GM12891 (cell line): ENCODE results near the gene SPDYC.

Experiments used
- DNase-seq: peaks from one replicate; pipeline ENCODE4 v3.0.0; 2011; ENCODE audit warnings: low spot score; ENCODE audit not compliant: insufficient read length
- FAIRE-seq: peaks from 2 replicates; lab custom pipeline; 2011; peaks lifted over from hg19 to GRCh38; lab: Jason Lieb, UNC
- PAX5 ChIP-seq: IDR thresholded peaks from 2 replicates; pipeline ENCODE4 v1.6.1; 2011; ENCODE audit warnings: low read length, moderate library complexity, mild to moderate bottlenecking; ENCODE audit not compliant: insufficient read depth, severe bottlenecking
- POLR2A ChIP-seq: IDR thresholded peaks from 2 replicates; pipeline ENCODE4 v1.6.1; 2011; ENCODE audit warnings: low read depth, low read length, control low read depth
- POLR2AphosphoS5 ChIP-seq: IDR thresholded peaks from 2 replicates; pipeline ENCODE4 v1.6.1; 2011; ENCODE audit warnings: low read depth, low read length, control low read depth
- POU2F2 ChIP-seq: IDR thresholded peaks from 2 replicates; pipeline ENCODE4 v1.6.1; 2011; ENCODE audit warnings: low read depth, mild to moderate bottlenecking, control low read depth, low read length, moderate library complexity
- SPI1 ChIP-seq: IDR thresholded peaks from 2 replicates; pipeline ENCODE4 v1.6.1; 2011; ENCODE audit warnings: low read depth, low read length, control low read depth
- TAF1 ChIP-seq: IDR thresholded peaks from 2 replicates; pipeline ENCODE4 v1.6.1; 2011; ENCODE audit warnings: low read depth, low read length, control low read depth

Gene SPDYC

GRCh38 chr11:65210748-65211147 is 40.7 kb downstream of the SPDYC start:
- TF ChIP-seq PAX5 (no peak), TAF1 (no peak), SPI1 (no peak), POLR2AphosphoS5 (no peak)
- FAIRE-seq (no peak), DNase-seq (no peak)

GRCh38 chr11:65211293-65212105 is 41.5 kb downstream of the SPDYC start:
- no peak for FAIRE-seq
- TF ChIP-seq PAX5 (no peak), POU2F2 (no peak), POLR2A (no peak)

GRCh38 chr11:65212226-65212801 is 42.3 kb downstream of the SPDYC start:
- DNase-seq = no peak
- TF ChIP-seq POU2F2 = no peak
- TF ChIP-seq POLR2A = no peak
- TF ChIP-seq SPI1 = no peak
- peak; percentile 41; the same call in 1 of the 2 replicates for TF ChIP-seq POLR2AphosphoS5
- TF ChIP-seq PAX5 = no peak
- TF ChIP-seq TAF1 = no peak
- no peak for FAIRE-seq

More at GRCh38 chr11:65211293-65212105, 41.5 kb downstream of the SPDYC start:
- no peak for DNase-seq

GRCh38 chr11:65213322-65214211 is 43.5 kb downstream of the SPDYC start:
- no peak for TF ChIP-seq TAF1
- no peak for TF ChIP-seq POLR2A
- no peak for TF ChIP-seq POLR2AphosphoS5
- no peak for TF ChIP-seq POU2F2
- no peak for TF ChIP-seq SPI1
- TF ChIP-seq PAX5 = no peak
- DNase-seq = no peak
- FAIRE-seq = peak; percentile 84

- FAIRE-seq (no peak), DNase-seq (no peak)
- no peak for TF ChIP-seq SPI1
- no peak for TF ChIP-seq POU2F2
- no peak for TF ChIP-seq POLR2A
- no peak for TF ChIP-seq POLR2AphosphoS5
- no peak for TF ChIP-seq TAF1
- no peak for TF ChIP-seq PAX5
Observed at GRCh38 chr11:65214212-65214845, 44.3 kb downstream of the SPDYC start.

- no peak for DNase-seq
- peak; percentile 43 for FAIRE-seq
- TF ChIP-seq SPI1 (no peak), POLR2A (no peak), TAF1 (no peak)
Observed at GRCh38 chr11:65215441-65216076, 45.5 kb downstream of the SPDYC start.

GRCh38 chr11:65216830-65217229 is 46.8 kb downstream of the SPDYC start:
- DNase-seq = no peak
- TF ChIP-seq POLR2AphosphoS5 (no peak), PAX5 (no peak), POU2F2 (no peak), POLR2A (no peak), TAF1 (no peak), SPI1 (no peak)
- no peak for FAIRE-seq

GRCh38 chr11:65217441-65218423 is 47.7 kb downstream of the SPDYC start:
- FAIRE-seq (no peak), DNase-seq (no peak)
- no peak for TF ChIP-seq SPI1
- no peak for TF ChIP-seq PAX5
- TF ChIP-seq POLR2AphosphoS5 = no peak
- no peak for TF ChIP-seq POU2F2
- no peak for TF ChIP-seq POLR2A
